Fibroblast of skin of back (primary cell): Measurements from ENCODE around the gene GXYLT1.
A peak's percentile ranks its signal among the peaks of the same experiment; 100 is the strongest.
"Not testable (repeated sequence)": the region's sequence is repeated elsewhere in the genome, so short reads cannot be mapped to it uniquely, and the experiment has no call there.

Source experiments
- DNase-seq: peaks from one replicate; pipeline ENCODE4 v3.0.0-alpha.2; 2013

Gene GXYLT1

GRCh38 chr12:42091769-42092168 lies 52.9 kb downstream of the GXYLT1 start:
- DNase-seq: no peak

GRCh38 chr12:42090899-42091298 lies 53.8 kb downstream of the GXYLT1 start:
- peak; percentile 88 for DNase-seq

GRCh38 chr12:42086031-42086430 lies 58.6 kb downstream of the GXYLT1 start:
- no peak for DNase-seq

- DNase-seq: no peak
Observed at GRCh38 chr12:42085594-42085993, 59.1 kb downstream of the GXYLT1 start.

DNA sequence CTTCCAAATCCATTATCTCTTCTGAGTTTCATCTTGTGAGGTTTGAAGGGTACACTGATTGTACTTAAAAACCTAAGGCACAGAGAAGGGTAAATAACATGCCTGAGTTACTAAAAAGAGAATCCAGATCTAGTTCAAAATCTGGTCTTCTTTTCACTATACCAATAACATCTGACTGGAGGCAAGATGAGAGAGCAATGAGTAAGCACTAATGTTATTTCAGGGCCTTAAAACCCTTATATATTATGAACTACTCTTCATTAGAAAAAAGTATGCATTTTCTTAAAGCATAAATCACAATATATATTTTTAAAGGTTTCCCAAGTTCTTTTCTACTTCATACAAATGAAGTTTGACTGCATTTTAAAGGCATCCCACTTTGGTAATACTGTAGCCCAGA lies 60.2 kb downstream of the GXYLT1 start:
- peak; percentile 39 for DNase-seq

GRCh38 chr12:42076976-42077375 lies 67.7 kb downstream of the GXYLT1 start:
- no peak for DNase-seq

- DNase-seq: no peak
Observed at GRCh38 chr12:42070036-42070435, 74.6 kb downstream of the GXYLT1 start.

DNA sequence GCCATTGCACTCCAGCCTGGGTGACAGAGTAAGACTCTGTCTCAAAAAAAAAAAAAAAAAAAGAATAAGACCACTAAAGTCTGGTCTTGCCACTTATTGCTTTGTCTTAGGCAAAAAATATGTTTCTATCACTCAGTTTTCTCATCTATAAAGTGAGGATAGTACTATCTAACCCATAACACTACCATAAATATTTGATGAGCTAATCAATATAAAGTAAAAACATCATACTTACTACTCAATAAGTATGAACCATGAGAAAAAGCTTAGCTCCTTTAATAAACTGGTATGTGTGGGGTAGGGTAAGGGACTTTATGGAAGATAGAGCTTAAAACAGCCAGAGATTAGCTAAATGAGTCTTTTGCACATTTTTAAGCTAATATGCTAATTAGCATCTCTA lies 85.5 kb downstream of the GXYLT1 start:
- DNase-seq: no peak

GRCh38 chr12:42056130-42056529 lies 88.5 kb downstream of the GXYLT1 start:
- no peak for DNase-seq

- DNase-seq: no peak
Observed at GRCh38 chr12:42053456-42053855, 91.2 kb downstream of the GXYLT1 start.

- not testable (repeated sequence) for DNase-seq
Observed at GRCh38 chr12:42048980-42049379, 95.7 kb downstream of the GXYLT1 start.

GRCh38 chr12:42039577-42039976 lies 105.1 kb downstream of the GXYLT1 start:
- no peak for DNase-seq

DNA sequence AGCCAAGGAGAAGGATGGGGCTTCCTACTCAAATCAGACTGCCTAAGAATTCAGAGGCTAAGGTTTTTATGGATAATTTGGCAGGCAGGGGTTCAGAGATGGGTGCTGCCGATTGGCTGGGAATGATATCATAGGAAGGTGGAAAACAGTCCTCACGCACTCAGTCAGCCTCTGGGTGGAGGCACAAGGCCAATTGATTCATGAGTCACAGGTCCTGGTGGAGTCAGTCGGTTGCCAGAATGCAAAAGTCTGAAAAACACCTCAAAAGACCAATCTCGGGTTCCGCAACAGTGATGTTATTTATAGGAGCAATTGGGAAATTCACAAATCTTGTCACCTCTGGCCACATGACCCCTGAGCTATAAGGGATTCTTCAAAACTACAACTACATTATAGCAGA lies 105.5 kb downstream of the GXYLT1 start:
- DNase-seq: peak; percentile 32

DNA sequence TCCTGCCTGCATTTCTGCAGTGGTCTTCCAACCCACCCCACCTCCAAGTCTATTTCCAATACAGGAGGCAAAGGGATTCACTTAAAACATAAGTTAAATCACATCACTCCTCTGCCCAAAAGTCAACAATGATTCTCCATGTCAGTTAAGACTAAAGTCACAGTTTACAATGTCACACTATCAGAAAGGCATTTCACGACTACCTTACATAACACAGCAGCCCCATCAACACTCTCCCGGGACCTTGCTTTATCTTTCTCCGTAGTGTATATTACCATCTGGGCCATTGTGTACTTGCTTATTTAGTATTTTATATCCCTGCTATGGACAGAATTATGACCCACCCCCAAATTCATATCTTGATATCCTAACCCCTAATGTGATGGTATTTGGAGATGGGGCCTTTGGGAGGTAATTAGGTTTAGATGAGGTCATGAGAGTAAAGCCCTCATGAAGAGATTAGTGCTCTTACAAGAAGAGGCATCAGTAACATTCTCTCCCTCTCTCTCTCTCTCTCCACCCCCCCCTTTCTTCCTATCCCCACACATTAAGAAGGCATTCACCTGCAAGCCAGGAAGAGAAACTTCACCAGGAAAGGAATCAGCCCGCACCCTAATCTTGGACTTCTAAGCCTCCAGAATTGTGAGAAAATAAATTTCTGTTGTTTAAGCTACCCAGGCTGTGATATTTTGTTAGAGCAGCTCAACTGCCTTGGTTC lies 112.7 kb downstream of the GXYLT1 start:
- no peak for DNase-seq
